ENCODE results near the gene PLA2G3. TPM values are rescaled to one million over a fixed set of nuclear protein-coding genes. Genes with fewer than 3 reads are reported as not detected.
"Not testable (repeated sequence)": the region's sequence is repeated elsewhere in the genome, so short reads cannot be mapped to it uniquely, and the experiment has no call there.

The PLA2G3 gene
- total RNA-seq, 2 donors from 2014 or later = not detected

GRCh38 chr22:31125521-31126117 lies 14.7 kb downstream of the PLA2G3 start:
- Mint-ChIP-seq H3K27me3 (no peaks in the 10 kb centered on the region), H3K27ac (no peak overlapping the region), H3K36me3 (ENCODE audit: low read depth) (no peaks in the 10 kb centered on the region), H3K4me1 (peaks cover 6% of the 10 kb centered on the region), H3K4me3 (no peak overlapping the region)
- ATAC-seq (no peak), DNase-seq (no peak)
- H3K9me3 ChIP-seq (ENCODE audit: control insufficient read depth, low read length, poor library complexity, severe bottlenecking) = no peaks in the 10 kb centered on the region

- no peaks in the 10 kb centered on the region for H3K9me3 ChIP-seq (ENCODE audit: control insufficient read depth, low read length, poor library complexity, severe bottlenecking)
- Mint-ChIP-seq H3K4me3 (no peak overlapping the region), H3K27me3 (no peaks in the 10 kb centered on the region), H3K36me3 (ENCODE audit: low read depth) (no peaks in the 10 kb centered on the region), H3K27ac (no peak overlapping the region), H3K4me1 (peaks cover 6% of the 10 kb centered on the region)
- no peak for DNase-seq
- ATAC-seq = no peak
Measured at GRCh38 chr22:31124811-31125465, 15.4 kb downstream of the PLA2G3 start.

DNA sequence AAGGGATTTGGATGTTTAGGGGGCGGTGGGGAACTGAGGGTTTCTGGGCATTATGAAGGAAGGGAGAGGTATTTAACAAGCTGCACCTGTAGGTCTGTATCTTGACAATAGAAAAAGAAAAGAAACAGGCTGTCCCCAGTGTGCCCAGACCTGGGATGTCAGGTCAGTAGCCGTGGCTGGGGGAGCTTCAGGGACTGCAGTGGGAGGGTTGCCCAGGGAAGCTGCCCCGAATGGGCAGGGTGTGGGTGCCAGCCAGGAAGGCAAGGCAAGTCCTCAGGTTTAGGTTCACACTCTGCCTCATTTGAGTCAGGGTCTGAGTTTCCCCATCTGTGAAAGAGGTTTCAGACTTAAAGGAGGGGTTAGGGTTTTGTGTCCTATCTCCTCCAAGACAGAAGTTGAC lies 16.0 kb downstream of the PLA2G3 start:
- H3K4me3 Mint-ChIP-seq = no peak overlapping the region
- no peaks in the 10 kb centered on the region for H3K27me3 Mint-ChIP-seq
- no peaks in the 10 kb centered on the region for H3K36me3 Mint-ChIP-seq (ENCODE audit: low read depth)
- H3K4me1 Mint-ChIP-seq = peaks cover 6% of the 10 kb centered on the region
- ATAC-seq (no peak), DNase-seq (no peak)
- H3K9me3 ChIP-seq (ENCODE audit: control insufficient read depth, low read length, poor library complexity, severe bottlenecking) = no peaks in the 10 kb centered on the region
- no peak overlapping the region for H3K27ac Mint-ChIP-seq

GRCh38 chr22:31123292-31123602 lies 17.1 kb downstream of the PLA2G3 start:
- DNase-seq = no peak
- H3K4me3 Mint-ChIP-seq = no peak overlapping the region
- no peaks in the 10 kb centered on the region for H3K9me3 ChIP-seq (ENCODE audit: control insufficient read depth, low read length, poor library complexity, severe bottlenecking)
- no peaks in the 10 kb centered on the region for H3K27me3 Mint-ChIP-seq
- H3K36me3 Mint-ChIP-seq (ENCODE audit: low read depth) = no peaks in the 10 kb centered on the region
- ATAC-seq = no peak
- H3K27ac Mint-ChIP-seq = no peak overlapping the region
- peaks cover 6% of the 10 kb centered on the region for H3K4me1 Mint-ChIP-seq

- peak within 1 kb of the TSS; percentile 62 for H3K27ac Mint-ChIP-seq
- H3K36me3 Mint-ChIP-seq (ENCODE audit: low read depth) = no peaks in the 10 kb centered on the region
- DNase-seq = no peak
- no peaks in the 10 kb centered on the region for H3K27me3 Mint-ChIP-seq
- no peak for ATAC-seq
- peak within 1 kb of the TSS; percentile 49 for H3K4me3 Mint-ChIP-seq
- no peaks in the 10 kb centered on the region for H3K9me3 ChIP-seq (ENCODE audit: control insufficient read depth, low read length, poor library complexity, severe bottlenecking)
- peaks cover 3% of the 10 kb centered on the region for H3K4me1 Mint-ChIP-seq
Measured at GRCh38 chr22:31122532-31123291, 17.6 kb downstream of the PLA2G3 start, which contains the start of gene INPP5J. INPP5J (plus strand) TSS chr22:31122966; CDS start chr22:31123015, 49 bp downstream.

DNA sequence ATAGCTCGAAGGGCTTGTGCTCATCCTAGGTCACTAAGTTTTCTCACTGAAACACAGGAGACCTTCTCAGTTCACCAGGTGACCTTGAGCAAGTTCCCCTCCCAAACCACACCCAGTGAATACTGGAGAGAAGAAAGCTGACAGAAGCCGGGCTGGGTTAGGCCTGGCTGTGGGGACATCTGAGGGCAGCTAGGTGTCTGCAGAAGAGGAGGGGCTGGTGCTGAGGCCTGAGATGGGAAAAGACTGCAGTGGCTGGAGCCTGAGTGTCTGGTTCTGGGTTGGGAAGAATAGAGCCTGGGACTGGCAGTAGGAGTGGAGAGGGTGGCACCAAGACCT lies 18.1 kb downstream of the PLA2G3 start:
- no peaks in the 10 kb centered on the region for H3K27me3 Mint-ChIP-seq
- ATAC-seq = no peak
- H3K4me3 Mint-ChIP-seq = peak overlapping the region; percentile 49
- no peak for DNase-seq
- H3K9me3 ChIP-seq (ENCODE audit: control insufficient read depth, low read length, poor library complexity, severe bottlenecking) = no peaks in the 10 kb centered on the region
- no peaks in the 10 kb centered on the region for H3K36me3 Mint-ChIP-seq (ENCODE audit: low read depth)
- peaks cover under 1% of the 10 kb centered on the region for H3K4me1 Mint-ChIP-seq
- peak overlapping the region; percentile 62 for H3K27ac Mint-ChIP-seq

GRCh38 chr22:31121403-31121802 lies 18.9 kb downstream of the PLA2G3 start:
- Mint-ChIP-seq H3K4me3 (no peak overlapping the region), H3K27ac (no peak overlapping the region), H3K36me3 (ENCODE audit: low read depth) (no peaks in the 10 kb centered on the region), H3K4me1 (no peaks in the 10 kb centered on the region), H3K27me3 (no peaks in the 10 kb centered on the region)
- ATAC-seq (no peak), DNase-seq (no peak)
- no peaks in the 10 kb centered on the region for H3K9me3 ChIP-seq (ENCODE audit: control insufficient read depth, low read length, poor library complexity, severe bottlenecking)

DNA sequence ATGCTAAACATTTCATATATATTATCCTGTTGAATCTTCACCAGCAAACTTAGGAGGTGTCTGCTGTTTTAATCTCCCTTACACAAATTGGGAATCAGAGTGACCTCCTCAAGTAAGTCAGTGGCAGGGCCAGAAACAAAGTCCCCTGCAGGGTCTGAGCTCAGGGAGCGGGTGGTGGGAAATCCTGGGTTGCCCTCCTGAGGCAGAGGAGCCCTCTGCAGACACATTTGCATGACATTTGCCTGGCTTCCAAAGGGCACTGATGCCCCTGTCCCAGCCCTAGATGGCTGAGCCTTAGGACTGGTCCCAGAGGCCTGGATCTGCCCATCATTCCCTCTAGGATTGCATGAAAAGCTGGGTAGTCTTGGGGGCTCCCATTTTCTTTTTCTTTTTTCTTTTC lies 19.7 kb downstream of the PLA2G3 start:
- no peak for ATAC-seq
- Mint-ChIP-seq H3K27me3 (no peaks in the 10 kb centered on the region), H3K4me1 (no peaks in the 10 kb centered on the region), H3K36me3 (ENCODE audit: low read depth) (no peaks in the 10 kb centered on the region), H3K4me3 (no peak overlapping the region), H3K27ac (peak overlapping the region; percentile 82)
- DNase-seq = no peak
- H3K9me3 ChIP-seq (ENCODE audit: control insufficient read depth, low read length, poor library complexity, severe bottlenecking) = no peaks in the 10 kb centered on the region

DNA sequence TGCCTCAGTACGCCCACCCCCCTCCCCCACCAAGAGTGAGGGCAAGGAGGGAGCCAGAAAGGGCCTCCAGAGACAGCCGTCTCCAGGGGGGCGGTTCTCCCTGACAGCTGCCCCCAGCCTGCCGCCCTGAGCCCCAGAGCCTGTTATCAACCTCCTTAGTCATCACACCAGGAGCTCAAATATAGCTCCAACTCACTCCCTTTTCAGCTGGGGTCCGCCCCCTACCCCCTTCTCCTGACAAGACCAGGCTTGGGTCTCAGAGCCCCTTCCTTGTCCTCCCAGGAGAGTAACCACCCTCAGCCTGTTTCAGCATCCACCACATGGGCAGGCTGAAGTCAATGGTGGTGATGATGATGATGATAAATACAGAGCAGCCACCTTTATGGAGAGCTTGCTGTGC lies 20.1 kb downstream of the PLA2G3 start:
- ATAC-seq = no peak

GRCh38 chr22:31119026-31119717 lies 21.1 kb downstream of the PLA2G3 start:
- Mint-ChIP-seq H3K4me3 (no peak overlapping the region), H3K27me3 (no peaks in the 10 kb centered on the region), H3K27ac (peak overlapping the region; percentile 82), H3K36me3 (ENCODE audit: low read depth) (no peaks in the 10 kb centered on the region), H3K4me1 (no peaks in the 10 kb centered on the region)
- ATAC-seq (no peak), DNase-seq (no peak)
- no peaks in the 10 kb centered on the region for H3K9me3 ChIP-seq (ENCODE audit: control insufficient read depth, low read length, poor library complexity, severe bottlenecking)

More for the DNA sequence above, 20.1 kb downstream of the PLA2G3 start:
- H3K9me3 ChIP-seq (ENCODE audit: control insufficient read depth, low read length, poor library complexity, severe bottlenecking) = no peaks in the 10 kb centered on the region
- H3K4me3 Mint-ChIP-seq = no peak overlapping the region
- no peaks in the 10 kb centered on the region for H3K4me1 Mint-ChIP-seq
- H3K27me3 Mint-ChIP-seq = no peaks in the 10 kb centered on the region
- H3K27ac Mint-ChIP-seq = peak overlapping the region; percentile 82
- H3K36me3 Mint-ChIP-seq (ENCODE audit: low read depth) = no peaks in the 10 kb centered on the region
- DNase-seq = no peak

GRCh38 chr22:31118046-31118820 lies 22.1 kb downstream of the PLA2G3 start:
- Mint-ChIP-seq H3K4me3 (no peak overlapping the region), H3K4me1 (no peaks in the 10 kb centered on the region), H3K36me3 (ENCODE audit: low read depth) (no peaks in the 10 kb centered on the region), H3K27ac (no peak overlapping the region), H3K27me3 (no peaks in the 10 kb centered on the region)
- ATAC-seq (no peak), DNase-seq (no peak)
- no peaks in the 10 kb centered on the region for H3K9me3 ChIP-seq (ENCODE audit: control insufficient read depth, low read length, poor library complexity, severe bottlenecking)

DNA sequence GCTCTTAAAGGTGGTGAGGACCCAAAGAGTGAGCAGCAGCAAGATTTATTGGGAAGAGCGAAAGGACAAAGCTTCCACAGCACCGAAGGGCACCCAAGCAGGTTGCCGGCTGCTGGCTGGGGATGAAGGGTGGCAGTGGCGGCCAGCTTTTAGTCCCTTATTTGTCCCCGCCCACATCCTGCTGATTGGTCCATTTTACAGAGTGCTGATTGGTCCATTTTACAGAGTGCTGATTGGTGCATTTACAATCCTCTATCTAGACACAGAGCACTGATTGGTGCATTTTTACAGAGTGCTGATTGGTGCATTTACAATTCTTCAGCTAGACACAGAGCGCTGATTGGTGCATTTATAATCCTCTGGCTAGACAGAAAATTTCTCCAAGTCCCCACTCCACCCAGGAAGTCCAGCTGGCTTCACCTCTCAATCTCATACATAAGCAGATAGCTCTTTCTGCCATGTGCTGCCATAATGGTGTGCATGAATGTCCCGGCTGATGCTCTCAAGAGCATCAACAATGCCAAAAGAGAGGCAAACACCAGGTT lies 27.7 kb downstream of the PLA2G3 start:
- H3K27ac Mint-ChIP-seq; ATAC-seq; H3K4me3 Mint-ChIP-seq; DNase-seq; H3K9me3 ChIP-seq (ENCODE audit: control insufficient read depth, low read length, poor library complexity, severe bottlenecking); H3K4me1 Mint-ChIP-seq; H3K36me3 Mint-ChIP-seq (ENCODE audit: low read depth); H3K27me3 Mint-ChIP-seq: not testable (repeated sequence)

GRCh38 chr22:31107894-31108218 lies 32.5 kb downstream of the PLA2G3 start:
- peaks cover 16% of the 10 kb centered on the region for H3K4me1 Mint-ChIP-seq
- H3K27me3 Mint-ChIP-seq = no peaks in the 10 kb centered on the region
- peak overlapping the region; percentile 97 for H3K4me3 Mint-ChIP-seq
- H3K27ac Mint-ChIP-seq = peak overlapping the region; percentile 91
- DNase-seq (no peak), ATAC-seq (peak; percentile 29)
- no peaks in the 10 kb centered on the region for H3K36me3 Mint-ChIP-seq (ENCODE audit: low read depth)
- H3K9me3 ChIP-seq (ENCODE audit: control insufficient read depth, low read length, poor library complexity, severe bottlenecking) = no peaks in the 10 kb centered on the region
